Neuronal stem cell (in vitro differentiated cells): Measurements from ENCODE around the gene RAB11FIP4.
A peak's percentile ranks its signal among the peaks of the same experiment; 100 is the strongest.

ENCODE experiments used
- DNase-seq: peaks from one replicate; pipeline ENCODE4 v3.0.0-alpha.2; 2013; ENCODE audit warnings: low spot score
- H2AFZ ChIP-seq: one replicate; pipeline ENCODE4 v1.6.1; 2013; ENCODE audit warnings: mild to moderate bottlenecking, low read length, inconsistent platforms
- H2AK5ac ChIP-seq: 2 replicates; pipeline ENCODE4 v1.6.1; 2013; ENCODE audit warnings: low read depth, mild to moderate bottlenecking, inconsistent platforms, low read length, moderate library complexity, mixed read lengths
- H2BK120ac ChIP-seq: 2 replicates; pipeline ENCODE4 v1.6.1; 2013; ENCODE audit warnings: low read depth, mild to moderate bottlenecking, inconsistent platforms, low read length, moderate library complexity, mixed read lengths
- H2BK12ac ChIP-seq: one replicate; pipeline ENCODE4 v1.6.1; 2013; ENCODE audit warnings: low read length, inconsistent platforms
- H2BK15ac ChIP-seq: 2 replicates; pipeline ENCODE4 v1.6.1; 2013; ENCODE audit warnings: mild to moderate bottlenecking, low read length, inconsistent platforms, mixed read lengths
- H2BK5ac ChIP-seq: one replicate; pipeline ENCODE4 v1.6.1; 2013; ENCODE audit warnings: inconsistent platforms, mild to moderate bottlenecking, low read length, moderate library complexity
- H3K14ac ChIP-seq: one replicate; pipeline ENCODE4 v1.6.1; 2013; ENCODE audit warnings: low read length, inconsistent platforms
- H3K18ac ChIP-seq: 2 replicates; pipeline ENCODE4 v1.6.1; 2013; ENCODE audit warnings: low read length, inconsistent platforms
- H3K23ac ChIP-seq: 2 replicates; pipeline ENCODE4 v1.6.1; 2013; ENCODE audit warnings: low read depth, mild to moderate bottlenecking, mixed read lengths, low read length, inconsistent platforms; ENCODE audit not compliant: poor library complexity
- H3K27ac ChIP-seq: replicated peaks from 3 replicates; pipeline ENCODE4 v1.5.1; 2013; ENCODE audit warnings: low read length, inconsistent platforms
- H3K27me3 ChIP-seq, 3 experiments: 2 replicates each; pipeline ENCODE4 v1.6.1; 2013; ENCODE audit warnings: low read length in 3 of 3, mild to moderate bottlenecking in 2 of 3, inconsistent platforms in 1 of 3, low read depth in 1 of 3, mixed read lengths in 1 of 3, moderate library complexity in 1 of 3; ENCODE audit not compliant: control insufficient read depth in 3 of 3, insufficient read depth in 3 of 3
- H3K36me3 ChIP-seq, 2 donors: replicated peaks in 1 of 2; 2 replicates each; pipeline ENCODE4 v1.6.1; 2013; ENCODE audit warnings: low read length in 2 of 2; ENCODE audit not compliant: control insufficient read depth in 2 of 2, insufficient read depth in 2 of 2
- H3K4ac ChIP-seq: 2 replicates; pipeline ENCODE4 v1.6.1; 2013; ENCODE audit warnings: inconsistent platforms, mild to moderate bottlenecking, low read length, moderate library complexity
- H3K4me1 ChIP-seq, 2 donors: 1 replicate in 1 of 2; 2 replicates in 1 of 2; pipeline ENCODE4 v1.6.1; 2013; ENCODE audit warnings: low read length in 2 of 2, low read depth in 1 of 2; ENCODE audit not compliant: control insufficient read depth in 2 of 2, insufficient read depth in 1 of 2
- H3K4me2 ChIP-seq: one replicate; pipeline ENCODE4 v1.6.1; 2013; ENCODE audit warnings: mild to moderate bottlenecking, low read length, inconsistent platforms; ENCODE audit not compliant: insufficient read depth, poor library complexity, severe bottlenecking
- H3K4me3 ChIP-seq, 2 donors: 2 replicates each; pipeline ENCODE4 v1.5.1; 2013; ENCODE audit warnings: low read length in 2 of 2, mild to moderate bottlenecking in 2 of 2, inconsistent platforms in 1 of 2, moderate library complexity in 1 of 2
- H3K79me1 ChIP-seq: one replicate; pipeline ENCODE4 v1.6.1; 2013; ENCODE audit warnings: low read depth, mild to moderate bottlenecking, inconsistent platforms, low read length, moderate library complexity
- H3K9ac ChIP-seq: one replicate; pipeline ENCODE4 v1.6.1; 2013; ENCODE audit warnings: mild to moderate bottlenecking, low read depth, low read length, inconsistent platforms; ENCODE audit not compliant: poor library complexity
- H3K9me3 ChIP-seq, 2 donors: replicated peaks in 1 of 2; 2 replicates each; pipeline versions ENCODE3 to v1.6.1; 2013; ENCODE audit warnings: low read length in 2 of 2, mild to moderate bottlenecking in 2 of 2, inconsistent platforms in 1 of 2, low read depth in 1 of 2, mixed read lengths in 1 of 2, moderate library complexity in 1 of 2; ENCODE audit not compliant: control insufficient read depth in 2 of 2, insufficient read depth in 1 of 2
- H4K8ac ChIP-seq: one replicate; pipeline ENCODE4 v1.6.1; 2013; ENCODE audit warnings: low read depth, mild to moderate bottlenecking, inconsistent platforms, low read length, moderate library complexity
- H4K91ac ChIP-seq: one replicate; pipeline ENCODE4 v1.6.1; 2013; ENCODE audit warnings: low read length, low read depth, mild to moderate bottlenecking, inconsistent platforms; ENCODE audit not compliant: poor library complexity
- WGBS, 2 donors: extraction: QIAGEN DNeasy Blood & Tissue Kit; methylation state at CpG; one replicate each; pipeline ENCODE4 v1.1.7; 2013; ENCODE audit warnings: missing lambda C conversion rate in 2 of 2, mixed read lengths in 1 of 2; ENCODE audit not compliant: insufficient read length in 2 of 2, insufficient replicate concordance in 1 of 2; ENCODE audit errors: extremely low coverage in 2 of 2; 5-methylcytosine and 5-hydroxymethylcytosine counted together

Gene RAB11FIP4

GRCh38 chr17:31534223-31534888 is 142.9 kb downstream of the RAB11FIP4 start:
- no peak for DNase-seq
- no peak overlapping the region for H2AK5ac ChIP-seq
- no peak overlapping the region for H2BK120ac ChIP-seq
- no peaks in the 10 kb centered on the region for H3K79me1 ChIP-seq
- H3K4me1 ChIP-seq: peaks cover 7% of the 10 kb centered on the region in 2 donors
- no peak overlapping the region for H3K23ac ChIP-seq
- H4K91ac ChIP-seq: no peak overlapping the region
- H3K4me3 ChIP-seq: no peak overlapping the region
- H2BK15ac ChIP-seq: no peak overlapping the region
- H3K4ac ChIP-seq: no peak overlapping the region
- H2BK12ac ChIP-seq: no peak overlapping the region
- no peak overlapping the region for H3K18ac ChIP-seq
- no peak overlapping the region for H3K27ac ChIP-seq
- H3K27me3 ChIP-seq: no peaks in the 10 kb centered on the region
- no peaks in the 10 kb centered on the region for H3K9me3 ChIP-seq
- no peak overlapping the region for H3K4me2 ChIP-seq
- H2BK5ac ChIP-seq: no peak overlapping the region
- no peak overlapping the region for H3K14ac ChIP-seq
- WGBS, 2 donors: no CpG with 5 or more reads among the region's 10 CpGs
- H3K9ac ChIP-seq: no peak overlapping the region
- H2AFZ ChIP-seq: no peak overlapping the region
- H3K36me3 ChIP-seq: peaks cover 0 to 1% of the 10 kb centered on the region in 2 donors
- H4K8ac ChIP-seq: no peak overlapping the region

- H2BK120ac ChIP-seq: no peak overlapping the region
- H3K4ac ChIP-seq: no peak overlapping the region
- H2BK5ac ChIP-seq: no peak overlapping the region
- peaks cover 0 to 3% of the 10 kb centered on the region in 2 donors for H3K9me3 ChIP-seq
- DNase-seq: no peak
- no peaks in the 10 kb centered on the region for H3K27me3 ChIP-seq
- H2AFZ ChIP-seq: no peak overlapping the region
- no peak overlapping the region for H4K91ac ChIP-seq
- no peaks in the 10 kb centered on the region for H3K79me1 ChIP-seq
- H3K4me2 ChIP-seq: no peak overlapping the region
- H2BK12ac ChIP-seq: no peak overlapping the region
- peak overlapping the region; percentile 10 for H3K23ac ChIP-seq
- WGBS, 2 donors: no CpG with 5 or more reads among the region's 2 CpGs
- peaks cover 0 to 1% of the 10 kb centered on the region in 2 donors for H3K36me3 ChIP-seq
- H3K18ac ChIP-seq: no peak overlapping the region
- no peak overlapping the region for H2BK15ac ChIP-seq
- no peak overlapping the region for H3K27ac ChIP-seq
- no peak overlapping the region for H3K4me3 ChIP-seq
- H3K9ac ChIP-seq: no peak overlapping the region
- no peak overlapping the region for H3K14ac ChIP-seq
- no peak overlapping the region for H4K8ac ChIP-seq
- H2AK5ac ChIP-seq: no peak overlapping the region
- H3K4me1 ChIP-seq: peaks cover 7% of the 10 kb centered on the region in 2 donors
Observed at GRCh38 chr17:31535581-31535981, 144.1 kb downstream of the RAB11FIP4 start.

DNA sequence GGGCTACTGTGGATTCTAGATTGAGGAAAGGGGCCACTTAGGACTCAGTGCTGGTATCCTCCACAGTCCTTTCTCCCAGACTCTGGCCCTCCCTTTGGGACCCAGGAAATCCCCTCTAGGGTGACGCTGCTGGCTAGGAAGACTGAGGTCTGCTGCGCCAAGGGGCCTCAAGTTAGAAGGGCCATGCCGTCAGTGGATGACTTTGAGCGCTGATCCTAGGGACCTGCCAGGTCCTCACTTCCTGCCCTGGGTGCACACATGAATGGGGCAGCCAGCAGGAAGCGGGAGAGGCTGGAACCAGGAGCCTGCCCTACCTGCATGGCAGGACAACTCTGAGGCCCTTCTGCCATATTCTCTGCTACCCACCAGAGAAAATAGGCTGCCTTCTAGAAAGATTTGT is 145.0 kb downstream of the RAB11FIP4 start:
- Histone ChIP-seq H3K14ac (no peak overlapping the region), H2BK120ac (no peak overlapping the region), H2BK15ac (no peak overlapping the region), H3K4me3 (no peak overlapping the region), H2AK5ac (peak overlapping the region; percentile 66), H3K79me1 (no peaks in the 10 kb centered on the region), H3K36me3 (peaks cover 0 to 1% of the 10 kb centered on the region in 2 donors), H3K27ac (no peak overlapping the region), H4K91ac (no peak overlapping the region), H3K23ac (no peak overlapping the region), H2BK5ac (no peak overlapping the region), H3K18ac (no peak overlapping the region), H2BK12ac (no peak overlapping the region), H4K8ac (no peak overlapping the region), H3K4me1 (peaks cover 7% of the 10 kb centered on the region in 2 donors), H3K27me3 (no peaks in the 10 kb centered on the region), H3K9ac (no peak overlapping the region), H3K9me3 (peaks cover 0 to 4% of the 10 kb centered on the region in 2 donors), H2AFZ (no peak overlapping the region), H3K4ac (no peak overlapping the region), H3K4me2 (no peak overlapping the region)
- no peak for DNase-seq
- WGBS, 2 donors: no CpG with 5 or more reads among the region's 5 CpGs

- H2BK5ac ChIP-seq: no peak overlapping the region
- no peaks in the 10 kb centered on the region for H3K79me1 ChIP-seq
- no peak overlapping the region for H2BK120ac ChIP-seq
- no peak overlapping the region for H3K27ac ChIP-seq
- H3K36me3 ChIP-seq: no peaks in the 10 kb centered on the region
- H3K4ac ChIP-seq: no peak overlapping the region
- peaks cover 7% of the 10 kb centered on the region in 2 donors for H3K4me1 ChIP-seq
- H3K23ac ChIP-seq: peak overlapping the region; percentile 32
- peaks cover 0 to 4% of the 10 kb centered on the region in 2 donors for H3K9me3 ChIP-seq
- H3K4me2 ChIP-seq: no peak overlapping the region
- DNase-seq: no peak
- no peak overlapping the region for H2AFZ ChIP-seq
- no CpG with 5 or more reads among the region's 9 CpGs for WGBS, 2 donors
- H3K4me3 ChIP-seq: no peak overlapping the region
- no peak overlapping the region for H2AK5ac ChIP-seq
- H2BK15ac ChIP-seq: no peak overlapping the region
- H3K9ac ChIP-seq: no peak overlapping the region
- no peak overlapping the region for H4K8ac ChIP-seq
- no peak overlapping the region for H3K18ac ChIP-seq
- H2BK12ac ChIP-seq: no peak overlapping the region
- H3K27me3 ChIP-seq: no peaks in the 10 kb centered on the region
- H3K14ac ChIP-seq: no peak overlapping the region
- no peak overlapping the region for H4K91ac ChIP-seq
Observed at GRCh38 chr17:31537565-31538011, 146.1 kb downstream of the RAB11FIP4 start.
